ENCODE results near the gene FKBP10.

- TF ChIP-seq, protein P1, sequence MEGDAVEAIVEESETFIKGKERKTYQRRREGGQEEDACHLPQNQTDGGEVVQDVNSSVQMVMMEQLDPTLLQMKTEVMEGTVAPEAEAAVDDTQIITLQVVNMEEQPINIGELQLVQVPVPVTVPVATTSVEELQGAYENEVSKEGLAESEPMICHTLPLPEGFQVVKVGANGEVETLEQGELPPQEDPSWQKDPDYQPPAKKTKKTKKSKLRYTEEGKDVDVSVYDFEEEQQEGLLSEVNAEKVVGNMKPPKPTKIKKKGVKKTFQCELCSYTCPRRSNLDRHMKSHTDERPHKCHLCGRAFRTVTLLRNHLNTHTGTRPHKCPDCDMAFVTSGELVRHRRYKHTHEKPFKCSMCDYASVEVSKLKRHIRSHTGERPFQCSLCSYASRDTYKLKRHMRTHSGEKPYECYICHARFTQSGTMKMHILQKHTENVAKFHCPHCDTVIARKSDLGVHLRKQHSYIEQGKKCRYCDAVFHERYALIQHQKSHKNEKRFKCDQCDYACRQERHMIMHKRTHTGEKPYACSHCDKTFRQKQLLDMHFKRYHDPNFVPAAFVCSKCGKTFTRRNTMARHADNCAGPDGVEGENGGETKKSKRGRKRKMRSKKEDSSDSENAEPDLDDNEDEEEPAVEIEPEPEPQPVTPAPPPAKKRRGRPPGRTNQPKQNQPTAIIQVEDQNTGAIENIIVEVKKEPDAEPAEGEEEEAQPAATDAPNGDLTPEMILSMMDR (IDR thresholded peaks at IDR 0.05; ENCODE audit: low read depth, low read length, missing input control) = no peak
- TF ChIP-seq RAD21 (IDR thresholded peaks at IDR 0.05) = peak; percentile 20 to 32
Measured at GRCh38 chr17:41772586-41773189, 40.1 kb upstream of the FKBP10 start.
